GM10266 (cell line): Measurements from ENCODE around the gene ZDHHC3.

Source experiments
- DNase-seq: peaks from one replicate; pipeline ENCODE4 v3.0.0; 2012; ENCODE audit errors: extremely low spot score
- CTCF ChIP-seq: IDR thresholded peaks from 2 replicates; pipeline ENCODE4 v1.5.1; 2012; ENCODE audit warnings: mild to moderate bottlenecking, low read depth; ENCODE audit not compliant: control insufficient read depth, insufficient read depth; ENCODE audit errors: missing control alignments

Gene ZDHHC3

DNA sequence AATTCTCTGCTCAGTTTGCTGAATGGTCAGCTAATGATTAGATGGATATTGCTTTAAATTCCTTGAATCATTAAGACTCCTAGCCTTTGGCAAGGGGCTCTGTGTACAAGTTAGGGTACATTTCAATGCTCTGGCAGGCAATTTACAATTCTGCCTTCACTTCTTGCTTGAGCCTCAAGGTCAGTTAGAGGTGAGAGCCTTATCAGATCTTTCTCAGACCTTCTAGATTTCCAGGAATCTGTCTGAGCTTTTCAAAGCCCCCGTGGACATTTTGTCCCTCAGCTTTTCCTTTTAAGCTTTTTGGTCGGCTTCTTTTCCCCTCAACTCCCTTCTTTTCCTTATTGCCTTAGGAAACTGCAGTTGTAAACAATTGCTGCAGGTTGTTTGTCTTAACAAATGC, 66.9 kb downstream of the ZDHHC3 start:
- no peak for DNase-seq
- no peak for TF ChIP-seq CTCF

DNA sequence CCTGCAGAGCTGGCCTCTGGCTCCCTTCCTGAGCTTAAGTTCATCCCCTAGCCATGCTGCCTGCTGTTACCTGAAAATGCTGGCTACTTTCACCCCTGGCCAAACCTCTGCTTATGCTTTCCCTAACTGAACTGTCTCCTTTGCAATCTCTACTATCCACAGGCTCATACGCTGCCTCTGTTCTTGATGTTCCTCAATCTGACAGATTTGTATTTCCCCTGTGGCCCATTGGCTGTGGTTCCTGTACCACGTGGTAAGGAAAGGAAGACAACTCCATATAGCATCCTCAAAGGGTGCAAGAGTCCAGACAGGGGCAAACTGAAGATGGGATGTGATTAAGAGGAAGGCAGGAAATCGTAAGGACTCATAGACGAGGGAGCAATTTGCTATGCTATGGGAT, 68.4 kb downstream of the ZDHHC3 start:
- DNase-seq = no peak
- no peak for TF ChIP-seq CTCF

GRCh38 chr3:44906997-44907396, 69.0 kb downstream of the ZDHHC3 start:
- DNase-seq = no peak
- TF ChIP-seq CTCF = no peak

GRCh38 chr3:44905446-44906157, 70.4 kb downstream of the ZDHHC3 start:
- TF ChIP-seq CTCF = no peak
- DNase-seq = no peak

- DNase-seq = no peak
- no peak for TF ChIP-seq CTCF
Observed at GRCh38 chr3:44903751-44904150, 72.2 kb downstream of the ZDHHC3 start.

GRCh38 chr3:44903314-44903713, 72.7 kb downstream of the ZDHHC3 start:
- DNase-seq = no peak
- no peak for TF ChIP-seq CTCF

DNA sequence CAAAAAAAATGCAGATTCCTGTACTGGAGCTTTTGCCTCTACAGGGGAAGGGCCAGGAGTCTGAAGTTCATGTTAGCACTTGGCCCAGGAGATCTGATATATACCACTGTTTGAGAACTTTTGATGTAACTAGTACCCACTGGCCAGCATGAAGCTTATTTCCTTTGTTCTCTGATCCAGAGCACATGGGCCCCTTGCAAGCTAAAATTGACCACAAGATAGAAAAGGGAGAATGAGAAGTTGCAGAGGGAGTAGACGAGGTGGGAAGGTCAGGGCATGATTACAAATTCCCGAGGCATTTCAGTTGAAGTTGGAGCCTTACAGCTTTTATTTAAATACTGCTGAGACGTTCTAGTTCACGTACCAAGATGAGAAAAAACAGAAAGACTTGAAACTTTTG, 73.3 kb downstream of the ZDHHC3 start:
- no peak for TF ChIP-seq CTCF
- no peak for DNase-seq
